Cardiac muscle cell (in vitro differentiated cells and primary cell): Measurements from ENCODE around the gene ETV5. TPM values are rescaled to one million over a fixed set of nuclear protein-coding genes. Genes with fewer than 3 reads are reported as not detected.

Experiments used
- DNase-seq, 2 donors: peaks; one replicate each; pipeline versions ENCODE4 v3.0.0 to v3.0.0-alpha.2; 2010 to 2017; ENCODE audit warnings: low read depth in 1 of 2, low spot score in 1 of 2
- H3K27ac ChIP-seq: fragments of 200-600 bp; sonication (generic); 2 replicates; pipeline ENCODE4 v1.5.1; 2016
- H3K27me3 ChIP-seq: fragments of 200-600 bp; sonication (generic); 2 replicates; pipeline ENCODE4 v1.6.0; 2016; ENCODE audit warnings: control low read depth
- H3K36me3 ChIP-seq: fragments of 200-600 bp; sonication (generic); 2 replicates; pipeline ENCODE4 v1.5.1; 2016; ENCODE audit warnings: control low read depth
- H3K4me1 ChIP-seq: fragments of 200-600 bp; sonication (generic); 2 replicates; pipeline ENCODE4 v1.8.1; 2017; ENCODE audit warnings: low read depth, mild to moderate bottlenecking, mixed run types
- H3K4me3 ChIP-seq: fragments of 200-600 bp; sonication (generic); 2 replicates; pipeline ENCODE4 v1.5.1; 2016; ENCODE audit warnings: mild to moderate bottlenecking
- H3K9me3 ChIP-seq: fragments of 200-600 bp; sonication (generic); 2 replicates; pipeline ENCODE4 v1.5.1; 2017; ENCODE audit warnings: low read depth, mild to moderate bottlenecking, control low read depth
- CTCF ChIP-seq: IDR thresholded peaks from 2 replicates; pipeline ENCODE4 v1.5.1; 2012; ENCODE audit warnings: low read depth, mild to moderate bottlenecking, low read length
- polyA plus RNA-seq: library from polyadenylated mRNA; unstranded; fragments of >200 nt; fragmentation: Nextera tagmentation; extraction: Ambion mirVana; gene quantifications from 2 replicates; pipeline ENCODE4 v1.2.1, GENCODE V29; 2016
- total RNA-seq: library from RNA; depleted of rRNA; stranded (reverse); fragments of >200 nt; gene quantifications from 2 replicates; pipeline ENCODE4 v1.2.3, GENCODE V29; 2016

Gene ETV5
- total and polyA plus RNA-seq, 2 experiments from 2014 or later: 16.3 to 29.3 TPM

DNA sequence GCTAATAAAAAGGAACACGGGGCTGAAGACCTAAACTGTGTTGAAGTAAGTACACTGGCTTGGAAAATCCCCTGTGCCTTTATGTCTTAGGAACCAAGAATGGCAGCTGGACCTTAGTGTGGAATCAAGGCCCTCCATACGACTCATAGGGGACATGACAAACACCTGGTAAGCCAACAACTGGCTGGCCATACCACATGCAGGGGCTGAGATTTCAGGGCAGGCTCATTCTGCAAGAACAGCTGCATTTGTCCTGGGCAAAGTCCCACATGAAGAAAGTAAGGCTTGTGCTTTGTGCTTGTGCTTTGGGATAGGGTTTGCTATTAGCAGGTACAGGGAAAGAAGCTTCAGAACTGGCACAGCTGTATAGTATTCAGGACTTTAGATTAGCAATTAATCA is 18.0 kb downstream of the ETV5 start:
- Histone ChIP-seq H3K36me3 (no peaks in the 10 kb centered on the region), H3K4me1 (peaks cover 83% of the 10 kb centered on the region), H3K9me3 (no peaks in the 10 kb centered on the region), H3K4me3 (no peak overlapping the region), H3K27me3 (no peaks in the 10 kb centered on the region), H3K27ac (no peak overlapping the region)
- no peak for TF ChIP-seq CTCF
- DNase-seq: no peak

GRCh38 chr3:186088335-186088734 is 20.6 kb downstream of the ETV5 start:
- DNase-seq: no peak
- Histone ChIP-seq H3K4me3 (no peak overlapping the region), H3K27ac (peak overlapping the region; percentile 66), H3K4me1 (peaks cover 68% of the 10 kb centered on the region), H3K9me3 (no peaks in the 10 kb centered on the region), H3K36me3 (no peaks in the 10 kb centered on the region), H3K27me3 (no peaks in the 10 kb centered on the region)
- TF ChIP-seq CTCF: no peak

- TF ChIP-seq CTCF: no peak
- H3K27ac ChIP-seq: no peak overlapping the region
- no peaks in the 10 kb centered on the region for H3K27me3 ChIP-seq
- DNase-seq: no peak
- H3K4me3 ChIP-seq: no peak overlapping the region
- peaks cover 50% of the 10 kb centered on the region for H3K4me1 ChIP-seq
- no peaks in the 10 kb centered on the region for H3K9me3 ChIP-seq
- H3K36me3 ChIP-seq: no peaks in the 10 kb centered on the region
Observed at GRCh38 chr3:186084264-186084663, 24.6 kb downstream of the ETV5 start.

DNA sequence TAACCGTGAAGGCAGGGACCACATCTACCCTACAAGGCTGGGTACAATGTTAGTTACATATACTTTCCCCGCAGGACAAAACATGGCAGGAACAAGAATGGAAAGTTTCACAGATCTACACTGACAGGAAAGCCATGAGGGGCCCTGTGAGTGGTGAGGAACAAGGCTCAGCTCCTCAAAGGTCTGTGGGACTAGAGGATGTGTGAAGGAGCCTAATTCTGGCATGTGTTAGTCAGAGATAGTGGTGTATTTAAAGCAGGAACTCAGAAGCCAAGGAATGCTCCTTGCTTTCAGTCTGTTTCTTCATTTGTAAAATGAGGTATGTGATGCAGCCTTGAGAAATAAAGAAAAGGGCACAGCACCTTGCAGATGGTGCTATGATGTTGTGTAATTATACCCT is 25.1 kb downstream of the ETV5 start:
- Histone ChIP-seq H3K27me3 (no peaks in the 10 kb centered on the region), H3K36me3 (no peaks in the 10 kb centered on the region), H3K4me1 (peaks cover 44% of the 10 kb centered on the region), H3K27ac (peak overlapping the region; percentile 71), H3K9me3 (no peaks in the 10 kb centered on the region), H3K4me3 (no peak overlapping the region)
- peak; percentile 15 to 49 for DNase-seq
- no peak for TF ChIP-seq CTCF

- Histone ChIP-seq H3K9me3 (no peaks in the 10 kb centered on the region), H3K4me3 (no peak overlapping the region), H3K4me1 (peaks cover 32% of the 10 kb centered on the region), H3K36me3 (no peaks in the 10 kb centered on the region), H3K27ac (no peak overlapping the region), H3K27me3 (no peaks in the 10 kb centered on the region)
- DNase-seq: no peak
- no peak for TF ChIP-seq CTCF
Observed at GRCh38 chr3:186082150-186082549, 26.7 kb downstream of the ETV5 start.

DNA sequence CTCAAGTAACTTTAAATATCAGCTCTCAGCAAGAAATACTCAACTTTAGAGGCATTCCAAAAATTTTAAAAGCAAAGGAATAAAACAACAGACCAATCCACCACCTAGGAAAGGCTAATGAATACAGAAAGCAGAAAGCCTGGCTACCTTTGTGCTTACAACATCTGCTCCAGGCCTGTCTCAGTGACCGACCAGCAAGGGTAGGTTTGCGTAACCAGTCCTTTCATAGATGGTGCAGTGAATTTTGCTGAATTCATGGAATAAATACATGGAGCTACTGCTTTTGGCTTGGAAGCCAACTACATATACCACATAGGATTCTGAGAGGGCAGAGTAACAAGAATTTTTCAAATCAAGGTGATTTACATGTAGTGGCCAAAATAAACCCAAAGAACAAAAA is 27.2 kb downstream of the ETV5 start:
- H3K27me3 ChIP-seq: no peaks in the 10 kb centered on the region
- no peak for TF ChIP-seq CTCF
- no peak for DNase-seq
- no peaks in the 10 kb centered on the region for H3K36me3 ChIP-seq
- no peak overlapping the region for H3K4me3 ChIP-seq
- H3K4me1 ChIP-seq: peaks cover 32% of the 10 kb centered on the region
- H3K27ac ChIP-seq: no peak overlapping the region
- no peaks in the 10 kb centered on the region for H3K9me3 ChIP-seq
